NT2/D1 (cell line): Measurements from ENCODE around the gene SCCPDH.

Experiments
- SUZ12 ChIP-seq: IDR thresholded peaks from 2 replicates; pipeline ENCODE4 v1.6.1; 2011; ENCODE audit not compliant: insufficient read length, insufficient read depth; ENCODE audit errors: extremely low read depth
- YY1 ChIP-seq: IDR thresholded peaks from 2 replicates; pipeline ENCODE4 v1.6.1; 2011; ENCODE audit not compliant: insufficient read length, insufficient read depth
- ZNF274 ChIP-seq: IDR thresholded peaks from 2 replicates; pipeline ENCODE4 v1.6.1; 2011; ENCODE audit warnings: mild to moderate bottlenecking, low read depth, low read length

DNA sequence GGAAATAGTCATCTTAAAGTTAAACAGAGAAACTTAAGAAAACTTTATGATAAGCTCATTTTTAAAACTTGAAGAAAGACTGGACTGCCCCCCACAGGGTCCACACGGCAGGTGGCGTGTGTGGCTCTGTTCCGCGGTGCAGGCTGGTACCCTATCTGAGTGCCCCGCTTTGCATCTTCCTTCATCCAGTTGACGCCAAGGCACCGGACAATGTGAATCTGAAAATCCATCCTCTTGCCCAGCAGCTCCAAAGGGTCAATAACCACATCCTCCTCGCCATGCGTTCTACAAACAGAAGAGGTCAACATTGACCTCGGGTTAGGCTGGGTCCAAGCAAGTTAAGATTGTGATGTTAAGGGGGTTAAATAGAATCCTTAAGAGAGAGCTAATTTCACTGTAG is 54.5 kb downstream of the SCCPDH start:
- TF ChIP-seq YY1 (no peak), SUZ12 (no peak), ZNF274 (no peak)
